Epithelial cell of esophagus (primary cell): ENCODE measurements around the gene POPDC3.
A peak's percentile ranks its signal among the peaks of the same experiment; 100 is the strongest.

ENCODE experiments used
- DNase-seq: peaks from one replicate; pipeline ENCODE4 v3.0.0; 2010; ENCODE audit warnings: low read depth
- H3K4me3 ChIP-seq: 2 replicates; pipeline ENCODE4 v1.5.1; 2011; ENCODE audit warnings: mild to moderate bottlenecking, low read length, control low read depth
- TF ChIP-seq, protein P1 (sequence below): IDR thresholded peaks from 2 replicates; pipeline ENCODE4 v1.5.1; 2011; ENCODE audit warnings: low read depth, mild to moderate bottlenecking, low read length, control low read depth, inconsistent platforms; ENCODE audit not compliant: insufficient read depth; ENCODE audit errors: missing control alignments

The POPDC3 gene

DNA sequence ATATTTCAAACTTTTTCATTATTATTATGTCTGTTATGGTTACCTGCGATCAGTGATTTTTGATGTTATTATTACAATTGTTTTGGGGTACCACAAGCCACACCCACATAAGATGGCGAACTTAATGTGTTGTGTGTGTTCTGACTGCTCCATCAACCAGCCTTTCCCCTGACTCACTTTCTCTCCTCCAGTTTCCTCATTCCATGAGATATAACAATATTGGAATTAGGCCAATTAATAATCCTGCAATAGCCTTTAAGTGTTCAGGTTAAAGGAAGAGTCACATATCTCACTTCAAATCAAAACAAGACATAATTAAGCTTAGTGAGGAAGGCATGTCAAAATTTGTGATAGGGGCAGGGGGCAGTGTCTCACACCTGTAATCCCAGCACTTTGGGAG is 16.3 kb upstream of the POPDC3 start:
- TF ChIP-seq, protein P1, sequence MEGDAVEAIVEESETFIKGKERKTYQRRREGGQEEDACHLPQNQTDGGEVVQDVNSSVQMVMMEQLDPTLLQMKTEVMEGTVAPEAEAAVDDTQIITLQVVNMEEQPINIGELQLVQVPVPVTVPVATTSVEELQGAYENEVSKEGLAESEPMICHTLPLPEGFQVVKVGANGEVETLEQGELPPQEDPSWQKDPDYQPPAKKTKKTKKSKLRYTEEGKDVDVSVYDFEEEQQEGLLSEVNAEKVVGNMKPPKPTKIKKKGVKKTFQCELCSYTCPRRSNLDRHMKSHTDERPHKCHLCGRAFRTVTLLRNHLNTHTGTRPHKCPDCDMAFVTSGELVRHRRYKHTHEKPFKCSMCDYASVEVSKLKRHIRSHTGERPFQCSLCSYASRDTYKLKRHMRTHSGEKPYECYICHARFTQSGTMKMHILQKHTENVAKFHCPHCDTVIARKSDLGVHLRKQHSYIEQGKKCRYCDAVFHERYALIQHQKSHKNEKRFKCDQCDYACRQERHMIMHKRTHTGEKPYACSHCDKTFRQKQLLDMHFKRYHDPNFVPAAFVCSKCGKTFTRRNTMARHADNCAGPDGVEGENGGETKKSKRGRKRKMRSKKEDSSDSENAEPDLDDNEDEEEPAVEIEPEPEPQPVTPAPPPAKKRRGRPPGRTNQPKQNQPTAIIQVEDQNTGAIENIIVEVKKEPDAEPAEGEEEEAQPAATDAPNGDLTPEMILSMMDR = no peak
- no peak overlapping the region for H3K4me3 ChIP-seq
- peak; percentile 90 for DNase-seq

DNA sequence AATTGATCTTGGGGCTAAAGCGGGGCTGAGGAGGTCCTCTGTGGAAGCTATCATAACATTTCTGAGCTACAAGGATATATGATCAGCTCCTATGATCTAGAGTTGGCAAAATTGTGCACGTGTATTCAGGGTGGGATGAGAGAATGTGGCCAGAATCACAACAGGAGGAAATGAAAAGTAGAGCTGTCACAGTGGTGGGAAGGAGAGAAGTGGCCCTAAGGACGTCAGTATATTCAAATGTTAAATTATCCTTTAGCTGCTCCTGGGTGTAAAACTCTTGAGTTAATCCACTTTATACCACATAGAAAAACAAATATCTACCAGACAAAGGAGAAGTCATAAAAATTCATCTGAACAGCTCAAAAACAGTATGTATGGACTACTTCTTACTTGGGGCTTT is 14.8 kb upstream of the POPDC3 start:
- H3K4me3 ChIP-seq = no peak overlapping the region
- no peak for DNase-seq
- TF ChIP-seq, protein P1 = no peak

DNA sequence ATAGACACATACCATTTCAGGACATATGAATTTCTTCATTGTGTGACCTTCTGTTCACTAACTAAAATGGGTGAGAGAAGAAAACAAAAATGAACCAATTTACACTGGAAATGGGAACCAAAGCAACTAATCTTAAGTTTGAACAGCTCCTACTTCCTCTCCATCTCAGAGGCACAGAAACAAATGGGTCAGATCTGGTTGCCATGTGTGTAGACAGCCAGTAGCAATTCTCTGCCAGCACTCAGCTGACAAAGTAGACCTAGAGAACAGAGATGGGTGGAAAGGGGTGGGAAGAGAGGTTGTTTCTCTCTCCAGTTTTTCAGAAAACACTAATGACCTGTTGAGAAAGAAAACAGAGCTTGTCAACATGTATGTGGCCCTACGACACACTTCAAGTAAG is 14.3 kb upstream of the POPDC3 start:
- no peak overlapping the region for H3K4me3 ChIP-seq

DNA sequence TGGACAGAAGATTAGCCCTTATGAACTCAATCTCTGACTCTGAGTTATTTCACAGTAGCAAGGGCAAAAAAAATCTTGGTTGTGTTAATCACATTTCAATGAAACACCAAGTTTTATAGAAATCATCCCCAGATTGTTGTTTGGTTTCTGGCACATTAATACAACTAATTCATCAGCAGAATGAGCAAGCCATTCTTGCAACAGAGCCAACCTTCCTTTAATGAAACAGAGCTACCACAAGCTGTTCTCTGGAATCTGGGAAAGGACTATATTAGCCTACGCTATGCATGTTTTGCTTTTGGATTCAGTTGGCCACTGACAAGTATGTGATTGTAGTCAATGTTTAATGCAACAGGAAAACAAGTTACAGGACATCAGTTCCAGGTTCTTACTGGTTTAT is 13.8 kb upstream of the POPDC3 start:
- peak; percentile 36 for DNase-seq
- no peak overlapping the region for H3K4me3 ChIP-seq
- TF ChIP-seq, protein P1 = no peak

More for the DNA sequence above, 14.3 kb upstream of the POPDC3 start:
- TF ChIP-seq, protein P1 = no peak
- no peak for DNase-seq

DNA sequence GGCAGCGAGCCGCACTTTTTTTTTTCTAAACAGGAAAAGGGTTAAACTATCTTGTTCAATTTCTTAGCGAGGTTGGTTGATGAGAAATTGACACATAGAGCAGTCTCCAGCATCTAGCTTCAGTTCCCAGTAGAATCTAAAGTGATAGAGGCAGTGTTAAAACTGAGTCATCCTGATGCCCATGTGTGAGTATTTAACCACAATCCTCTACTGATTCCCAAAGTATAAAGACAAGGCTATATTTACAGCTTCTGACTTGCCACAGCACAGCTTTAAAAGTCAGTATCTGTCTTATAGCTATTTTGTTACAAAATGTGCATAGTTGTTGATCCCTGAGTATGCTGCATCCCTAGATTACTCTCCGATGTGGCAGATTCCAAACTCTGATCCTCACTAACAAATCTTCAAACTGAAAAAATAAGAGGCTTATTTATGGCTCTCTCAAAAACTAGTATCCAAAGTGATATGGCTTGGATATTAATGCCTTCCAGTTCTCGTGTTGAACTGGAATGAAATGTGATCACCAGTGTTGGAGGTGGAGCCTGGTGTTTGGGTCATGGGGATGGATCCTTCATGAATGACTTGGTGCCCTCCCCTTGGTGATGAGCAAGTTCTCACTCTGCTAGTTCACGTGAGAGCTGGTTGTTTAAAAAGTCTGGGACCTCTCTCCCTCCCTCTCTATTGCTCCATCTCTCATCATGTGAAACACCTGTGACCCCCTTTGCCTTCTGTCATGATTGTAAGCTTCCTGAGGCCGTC is 13.1 kb upstream of the POPDC3 start:
- DNase-seq = peak; percentile 71
- TF ChIP-seq, protein P1 = no peak
- no peak overlapping the region for H3K4me3 ChIP-seq

DNA sequence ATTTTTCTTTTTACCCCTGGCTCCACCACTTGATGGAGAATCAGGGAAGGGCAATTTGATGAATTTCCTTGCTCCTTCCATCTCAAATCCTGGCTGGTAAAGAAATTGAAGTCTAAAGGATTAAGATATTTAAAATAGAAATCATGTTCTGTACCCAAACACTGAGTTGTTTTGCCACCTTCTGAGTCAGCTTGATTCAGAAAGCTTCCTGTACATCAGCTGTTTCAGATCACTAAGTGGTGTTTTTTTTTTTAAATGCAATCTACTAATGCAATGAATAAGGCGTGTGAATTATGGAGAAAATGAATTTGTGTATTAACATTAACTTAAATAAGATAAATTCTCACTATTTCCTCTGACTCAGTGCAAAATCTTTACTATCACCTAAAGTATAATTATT is 11.5 kb upstream of the POPDC3 start:
- TF ChIP-seq, protein P1 = no peak
- no peak overlapping the region for H3K4me3 ChIP-seq
- DNase-seq = peak; percentile 61
